GM21737 (cell line): ENCODE data around the gene CUEDC1.
"Not testable (repeated sequence)": the region's sequence is repeated elsewhere in the genome, so short reads cannot be mapped to it uniquely, and the experiment has no call there.

Experiments used
- ATAC-seq: cut with Tn5 transposase; IDR thresholded peaks from one replicate; pipeline ENCODE4 v1.9.1; 2021; ENCODE audit warnings: mild to moderate bottlenecking, moderate library complexity; ENCODE audit not compliant: unreplicated experiment

The CUEDC1 gene

GRCh38 chr17:57959929-57960328, 4.7 kb upstream of the CUEDC1 start:
- ATAC-seq, result no peak

GRCh38 chr17:57958391-57958790, 3.2 kb upstream of the CUEDC1 start:
- not testable (repeated sequence) for ATAC-seq

- no peak for ATAC-seq
Measured at GRCh38 chr17:57957886-57958285, 2.7 kb upstream of the CUEDC1 start.

GRCh38 chr17:57957120-57957850, 2.1 kb upstream of the CUEDC1 start:
- ATAC-seq, result no peak

GRCh38 chr17:57956291-57957119, 1.3 kb upstream of the CUEDC1 start:
- ATAC-seq, result no peak

- ATAC-seq, result no peak
Measured at GRCh38 chr17:57954397-57955182, 622 bp downstream of the CUEDC1 start.

DNA sequence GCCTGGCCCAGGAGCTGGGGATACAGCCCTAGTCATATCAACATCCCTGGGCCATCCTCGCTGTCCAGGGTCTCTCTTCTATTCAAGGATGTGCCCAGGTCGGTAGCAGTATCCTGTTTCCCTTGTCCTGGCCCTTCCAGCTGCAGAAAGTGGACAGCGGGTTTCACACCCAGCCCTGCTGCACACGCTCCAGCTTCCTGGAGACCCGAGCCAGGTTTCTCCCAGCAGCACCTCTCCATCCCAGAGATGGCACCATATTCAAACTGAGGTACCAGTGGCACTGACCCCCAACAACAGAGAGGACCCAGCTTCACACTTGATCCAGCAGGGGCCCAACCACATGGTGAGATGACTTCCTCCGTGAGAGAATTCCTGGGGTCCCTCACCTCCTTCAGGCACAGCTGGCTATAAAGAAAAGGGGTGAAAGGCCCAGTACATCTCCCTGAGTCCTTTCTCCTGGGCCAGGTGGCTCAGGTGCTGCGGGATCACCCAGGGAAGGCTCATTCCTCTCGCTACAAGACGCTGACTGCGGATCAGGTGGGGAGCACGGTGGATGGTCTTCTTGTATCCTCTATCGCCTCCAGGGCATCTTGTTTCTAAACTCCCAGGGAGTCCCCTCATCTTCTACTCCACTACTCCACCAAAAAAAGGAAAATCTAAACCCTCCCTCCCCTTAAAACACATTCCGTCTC, 1.4 kb downstream of the CUEDC1 start:
- no peak for ATAC-seq

GRCh38 chr17:57953219-57953618, 2.0 kb downstream of the CUEDC1 start:
- no peak for ATAC-seq

DNA sequence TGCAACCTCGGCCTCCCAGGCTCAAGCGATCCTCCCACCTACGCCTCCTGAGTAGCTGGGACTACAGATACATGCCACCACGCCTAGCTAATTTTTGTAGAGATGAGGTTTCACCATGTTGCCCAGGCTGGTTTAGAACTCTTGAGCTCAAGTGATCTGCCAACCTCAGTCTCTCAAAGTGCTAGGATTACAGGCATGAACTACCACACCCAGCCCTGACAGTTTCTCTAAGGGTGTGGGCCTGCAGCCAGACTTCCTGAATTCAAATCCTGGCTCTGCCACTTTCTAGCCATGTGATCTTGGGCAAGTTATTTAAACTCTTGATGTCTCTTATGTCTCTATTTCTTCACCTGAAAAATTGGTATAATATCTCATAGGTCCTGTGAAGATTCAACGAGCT, 5.6 kb downstream of the CUEDC1 start:
- ATAC-seq, result no peak

- ATAC-seq, result no peak
Measured at GRCh38 chr17:57948555-57949420, 6.4 kb downstream of the CUEDC1 start.

DNA sequence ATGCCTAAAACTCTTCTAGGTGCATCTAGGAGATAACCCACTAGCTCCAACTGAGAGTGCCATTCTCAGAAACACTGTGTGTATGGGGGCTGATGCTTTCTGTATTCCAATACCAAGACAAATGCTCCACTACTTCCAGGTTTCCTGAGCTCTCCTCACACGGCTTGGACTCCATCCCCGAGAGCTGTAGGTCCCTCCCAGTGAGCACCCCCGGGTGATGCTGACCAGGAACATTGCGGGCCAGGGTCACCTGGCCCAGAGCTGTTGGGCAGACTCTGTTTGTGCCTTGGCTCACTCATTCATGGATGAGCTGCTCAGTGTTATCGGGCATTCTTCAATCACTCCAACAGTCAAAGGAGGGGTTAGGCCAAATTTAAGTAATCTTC, 7.0 kb downstream of the CUEDC1 start:
- no peak for ATAC-seq

GRCh38 chr17:57947369-57947768, 7.8 kb downstream of the CUEDC1 start:
- no peak for ATAC-seq

DNA sequence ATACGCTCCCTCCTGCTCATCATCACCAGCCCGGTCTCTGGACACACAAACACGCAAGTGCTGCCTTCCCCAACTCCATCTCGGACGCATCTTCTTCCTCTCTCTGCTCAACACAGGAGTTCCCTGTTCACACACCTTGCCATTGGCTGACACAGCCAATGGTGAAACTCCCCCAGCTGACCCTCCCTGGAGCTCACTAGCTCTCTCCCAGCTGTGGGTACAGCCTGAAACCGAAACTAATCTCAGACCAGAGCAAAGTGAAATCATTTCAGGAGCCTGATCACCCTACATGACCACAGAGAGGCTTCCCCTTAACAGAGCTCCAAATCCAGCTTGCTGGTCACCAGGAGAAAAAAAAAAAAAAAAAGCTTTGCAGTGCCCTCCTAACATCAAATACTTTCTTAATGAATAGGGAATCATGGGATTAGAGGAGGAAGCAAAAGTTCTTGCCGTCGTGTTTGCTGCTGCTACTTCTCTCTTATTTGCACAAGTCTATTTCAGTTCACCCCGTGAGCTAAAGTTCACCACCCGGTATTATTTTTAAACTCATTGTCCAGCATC, 8.3 kb downstream of the CUEDC1 start:
- ATAC-seq, result peak; percentile 84

GRCh38 chr17:57945996-57946797, 9.0 kb downstream of the CUEDC1 start:
- peak; percentile 15 for ATAC-seq

DNA sequence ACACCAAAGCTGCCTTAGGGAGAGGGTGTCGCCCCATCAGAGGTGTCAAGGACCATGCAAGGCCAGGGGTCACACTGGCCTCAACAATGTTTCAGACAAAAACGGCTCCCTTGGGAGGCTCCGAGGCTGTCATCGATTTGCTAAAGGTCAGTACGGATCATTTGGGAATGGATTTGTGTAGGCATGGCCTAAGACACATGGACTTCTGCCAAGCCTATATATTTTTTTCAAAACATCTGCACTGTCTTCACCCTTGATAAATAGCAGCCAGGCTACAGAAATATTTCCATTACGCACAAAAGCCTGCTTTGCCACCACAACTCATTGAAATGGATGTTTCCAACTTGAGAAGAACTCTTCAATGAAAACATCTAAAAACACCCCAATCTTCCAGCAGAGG, 10.3 kb downstream of the CUEDC1 start:
- ATAC-seq, result no peak

GRCh38 chr17:57943645-57944044, 11.6 kb downstream of the CUEDC1 start:
- no peak for ATAC-seq

DNA sequence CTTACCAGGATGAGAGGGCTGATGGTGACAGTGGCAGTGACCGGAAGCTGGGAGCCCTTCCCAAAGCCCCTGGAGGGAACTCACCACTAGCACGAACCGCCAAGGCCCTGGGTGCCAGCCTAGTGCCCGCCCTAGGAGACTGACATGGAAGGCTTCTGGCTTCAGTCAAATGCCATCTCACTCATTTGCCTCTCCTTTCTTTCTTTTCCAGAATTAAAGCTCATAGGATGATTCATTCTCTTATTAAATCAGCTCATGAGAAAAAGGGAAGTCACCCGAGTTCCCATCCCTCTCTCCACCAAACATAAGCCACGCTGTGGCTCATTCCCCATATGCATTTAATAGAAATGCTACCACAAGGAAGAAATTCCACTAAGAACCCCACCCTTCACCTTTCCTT, 12.1 kb downstream of the CUEDC1 start:
- ATAC-seq, result no peak

GRCh38 chr17:57941384-57942370, 13.5 kb downstream of the CUEDC1 start:
- ATAC-seq, result no peak
